Measurements from ENCODE around the gene SLC38A10. TPM values are rescaled to one million over a fixed set of nuclear protein-coding genes. Genes with fewer than 3 reads are reported as not detected.

SLC38A10 gene
- total and polyA plus RNA-seq, 2 of the 4 experiments (the other 2 are of a cell fraction): 12.7 to 46.7 TPM

DNA sequence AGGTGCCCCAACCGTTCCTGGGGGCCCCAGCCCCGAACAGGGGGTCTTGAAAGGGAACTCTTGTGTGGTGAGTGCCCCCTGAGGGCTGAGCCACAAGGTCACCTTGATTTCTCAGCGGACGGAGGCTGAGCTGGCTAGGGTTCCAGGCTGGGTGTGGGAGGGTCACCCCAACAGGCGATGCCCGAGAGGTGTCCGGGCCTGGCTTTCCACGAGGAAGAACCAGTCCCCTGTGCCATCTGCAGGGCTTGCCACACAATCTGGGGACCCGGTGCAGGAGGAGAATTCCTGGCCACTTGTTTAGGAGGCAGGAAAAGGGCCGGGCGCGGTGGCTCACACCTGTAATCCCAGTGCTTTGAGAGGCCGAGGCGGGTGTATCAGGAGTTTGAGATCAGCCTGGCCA is 16.8 kb upstream of the SLC38A10 start:
- no peak overlapping the region for H3K4me2 ChIP-seq (ENCODE audit: low read depth, low read length)
- H4K91ac ChIP-seq (ENCODE audit: insufficient read depth, low read depth, low read length): no peak overlapping the region
- TF ChIP-seq RAD21 (IDR thresholded peaks at IDR 0.05; ENCODE audit: low read length) (no peak), MXI1 (IDR thresholded peaks at IDR 0.05; ENCODE audit: borderline replicate concordance, low read depth, low read length) (no peak), CEBPB (IDR thresholded peaks at IDR 0.05; ENCODE audit: low read depth, low read length) (no peak), ELK1 (IDR thresholded peaks at IDR 0.05; ENCODE audit: borderline replicate concordance, low read depth, low read length) (no peak), BHLHE40 (IDR thresholded peaks at IDR 0.05; ENCODE audit: low read depth, low read length) (no peak), RCOR1 (IDR thresholded peaks at IDR 0.05; ENCODE audit: insufficient replicate concordance, low read length) (no peak), CTCF (conservative IDR thresholded peaks at IDR 0.05; ENCODE audit: low read depth, low read length) (no peak), FOS (IDR thresholded peaks at IDR 0.05; ENCODE audit: low read depth, low read length) (no peak), NFE2L2 (IDR thresholded peaks at IDR 0.05; ENCODE audit: low read depth, low read length) (no peak), CHD1 (IDR thresholded peaks at IDR 0.05; ENCODE audit: low read depth, low read length) (no peak), POLR2A (IDR thresholded peaks at IDR 0.05; ENCODE audit: low read depth, low read length) (no peak), SMC3 (IDR thresholded peaks at IDR 0.05; ENCODE audit: low read depth, low read length) (no peak), MAFK (IDR thresholded peaks at IDR 0.05; ENCODE audit: low read depth, low read length) (no peak), MAZ (IDR thresholded peaks at IDR 0.05; ENCODE audit: borderline replicate concordance, low read depth, low read length) (no peak), RFX5 (IDR thresholded peaks at IDR 0.05; ENCODE audit: low read depth, low read length) (no peak)
- TF ChIP-seq, protein P1, sequence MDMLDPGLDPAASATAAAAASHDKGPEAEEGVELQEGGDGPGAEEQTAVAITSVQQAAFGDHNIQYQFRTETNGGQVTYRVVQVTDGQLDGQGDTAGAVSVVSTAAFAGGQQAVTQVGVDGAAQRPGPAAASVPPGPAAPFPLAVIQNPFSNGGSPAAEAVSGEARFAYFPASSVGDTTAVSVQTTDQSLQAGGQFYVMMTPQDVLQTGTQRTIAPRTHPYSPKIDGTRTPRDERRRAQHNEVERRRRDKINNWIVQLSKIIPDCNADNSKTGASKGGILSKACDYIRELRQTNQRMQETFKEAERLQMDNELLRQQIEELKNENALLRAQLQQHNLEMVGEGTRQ (IDR thresholded peaks at IDR 0.05; ENCODE audit: low read depth, low read length): no peak
- H2AK9ac ChIP-seq (replicated peaks; ENCODE audit: low read depth, low read length, poor library complexity): no peak overlapping the region
- H2AK5ac ChIP-seq (ENCODE audit: low read depth, low read length): no peak overlapping the region
- no peaks in the 10 kb centered on the region for H4K20me1 ChIP-seq (ENCODE audit: insufficient read depth, low read length)
- no peak overlapping the region for H4K5ac ChIP-seq (ENCODE audit: low read depth, low read length)
- H3K4ac ChIP-seq (ENCODE audit: low read depth, low read length): no peak overlapping the region
- H3K14ac ChIP-seq (replicated peaks; ENCODE audit: low read depth, low read length): no peak overlapping the region
- DNase-seq (no peak), ATAC-seq (ENCODE audit: low read depth) (no peak)
- H2BK120ac ChIP-seq (ENCODE audit: low read depth, low read length): no peak overlapping the region
- no peak overlapping the region for H2BK20ac ChIP-seq (ENCODE audit: low read depth, low read length)
- H3K4me1 ChIP-seq (ENCODE audit: control insufficient read depth, insufficient read depth, low read length): peaks cover 6% of the 10 kb centered on the region; the same call in 1 of the 2 replicates
- no peak overlapping the region for H3K18ac ChIP-seq (ENCODE audit: low read depth, low read length)
- no peak overlapping the region for H2BK5ac ChIP-seq (ENCODE audit: low read depth, low read length, poor library complexity, severe bottlenecking)
- no peak overlapping the region for H2AFZ ChIP-seq (replicated peaks; ENCODE audit: low read length, poor library complexity)
- 74% methylated on average over 8 of the region's 14 CpGs; no CpG with 5 or more reads in 1 of the 2 experiments for WGBS, 2 experiments (ENCODE audit: extremely low coverage in 2 of 2, insufficient read length in 1 of 2)
- no peak overlapping the region for H3K9ac ChIP-seq (ENCODE audit: low read depth, low read length)
- no peaks in the 10 kb centered on the region for H3K9me3 ChIP-seq (ENCODE audit: control insufficient read depth, insufficient read depth, low read length)
- H4K8ac ChIP-seq (ENCODE audit: low read depth in 2 of 2, low read length in 2 of 2): no peak overlapping the region
- dilution Hi-C loops (cut with HindIII; ENCODE audit: low sequenced_read_pairs, unreplicated experiment): no loop called here
- H2BK15ac ChIP-seq (ENCODE audit: low read depth, low read length): no peak overlapping the region
- peaks cover 21% of the 10 kb centered on the region; the same call in 1 of the 2 replicates for H3K27me3 ChIP-seq (ENCODE audit: control insufficient read depth, insufficient read depth, low read length)
- no peaks in the 10 kb centered on the region for H3K9me1 ChIP-seq (ENCODE audit: insufficient read depth, low read length)
- H3K56ac ChIP-seq (ENCODE audit: extremely low read depth, insufficient read depth, low read length): no peak overlapping the region
- H3K36me3 ChIP-seq (ENCODE audit: control insufficient read depth, insufficient read depth, low read length): no peaks in the 10 kb centered on the region
- ChIA-PET POLR2A (ENCODE audit: unreplicated experiment) (no interaction called here), CTCF (no interaction called here)
- in situ Hi-C loops (cut with MboI; ENCODE audit: low sequenced_read_pairs): no loop called here
- BruUV-seq (replicated peaks): no TSS peak
- H3K79me1 ChIP-seq (ENCODE audit: low read depth in 1 of 2, low read length in 2 of 2): no peaks in the 10 kb centered on the region
- H3K27ac ChIP-seq (ENCODE audit: insufficient read depth, low read length): no peak overlapping the region
- intact Hi-C loops (cut with micrococcal nuclease): no loop called here
- no peak overlapping the region for H3K4me3 ChIP-seq (ENCODE audit: insufficient read depth, low read depth, low read length)
- no peak overlapping the region for H3K23ac ChIP-seq (ENCODE audit: low read depth, low read length)

All from IMR-90 (cell line).